ENCODE results near the gene MEPE. TPM values are rescaled to one million over a fixed set of nuclear protein-coding genes. Genes with fewer than 3 reads are reported as not detected.

MEPE gene
- total and polyA plus RNA-seq, 7 donors: not detected

DNA sequence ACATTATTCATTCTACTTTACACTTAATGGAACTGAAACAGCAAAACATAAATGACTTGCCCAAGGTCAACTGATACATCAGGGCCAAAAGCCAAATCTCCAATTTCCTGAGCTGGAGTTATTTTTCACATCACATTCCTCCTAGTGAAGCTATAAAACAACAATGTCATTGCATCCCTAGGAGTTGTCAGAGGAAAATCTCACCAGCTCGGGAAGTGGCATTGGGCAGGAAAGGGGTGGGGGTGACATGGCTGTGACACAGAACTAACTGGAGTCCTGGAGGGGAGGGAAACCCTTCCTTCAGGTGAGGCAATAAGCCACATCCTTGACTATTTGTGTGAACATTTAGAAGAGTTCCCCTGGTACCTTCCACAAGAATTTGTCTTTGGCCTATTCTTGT, 47.3 kb downstream of the MEPE start:
- H3K4me1 ChIP-seq: no peaks in the 10 kb centered on the region
- H3K4me3 ChIP-seq: no peak overlapping the region
- intact Hi-C loops (cut with DNase I): no loop called here
- H3K36me3 ChIP-seq (ENCODE audit: insufficient read depth in 1 of 2, low read depth in 1 of 2): no peaks in the 10 kb centered on the region
- no peaks in the 10 kb centered on the region for H3K27me3 ChIP-seq (ENCODE audit: insufficient read depth in 3 of 3, low read length in 2 of 3)
- H3K27ac ChIP-seq: no peak overlapping the region
- TF ChIP-seq, protein P1, sequence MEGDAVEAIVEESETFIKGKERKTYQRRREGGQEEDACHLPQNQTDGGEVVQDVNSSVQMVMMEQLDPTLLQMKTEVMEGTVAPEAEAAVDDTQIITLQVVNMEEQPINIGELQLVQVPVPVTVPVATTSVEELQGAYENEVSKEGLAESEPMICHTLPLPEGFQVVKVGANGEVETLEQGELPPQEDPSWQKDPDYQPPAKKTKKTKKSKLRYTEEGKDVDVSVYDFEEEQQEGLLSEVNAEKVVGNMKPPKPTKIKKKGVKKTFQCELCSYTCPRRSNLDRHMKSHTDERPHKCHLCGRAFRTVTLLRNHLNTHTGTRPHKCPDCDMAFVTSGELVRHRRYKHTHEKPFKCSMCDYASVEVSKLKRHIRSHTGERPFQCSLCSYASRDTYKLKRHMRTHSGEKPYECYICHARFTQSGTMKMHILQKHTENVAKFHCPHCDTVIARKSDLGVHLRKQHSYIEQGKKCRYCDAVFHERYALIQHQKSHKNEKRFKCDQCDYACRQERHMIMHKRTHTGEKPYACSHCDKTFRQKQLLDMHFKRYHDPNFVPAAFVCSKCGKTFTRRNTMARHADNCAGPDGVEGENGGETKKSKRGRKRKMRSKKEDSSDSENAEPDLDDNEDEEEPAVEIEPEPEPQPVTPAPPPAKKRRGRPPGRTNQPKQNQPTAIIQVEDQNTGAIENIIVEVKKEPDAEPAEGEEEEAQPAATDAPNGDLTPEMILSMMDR (IDR thresholded peaks at IDR 0.05): no peak
- ATAC-seq (no peak), DNase-seq (no peak)
- H3K9me3 ChIP-seq: no peaks in the 10 kb centered on the region
- 15 to 35% (median 23%) methylated on average over 1 of the region's 1 CpG for WGBS, 3 donors

DNA sequence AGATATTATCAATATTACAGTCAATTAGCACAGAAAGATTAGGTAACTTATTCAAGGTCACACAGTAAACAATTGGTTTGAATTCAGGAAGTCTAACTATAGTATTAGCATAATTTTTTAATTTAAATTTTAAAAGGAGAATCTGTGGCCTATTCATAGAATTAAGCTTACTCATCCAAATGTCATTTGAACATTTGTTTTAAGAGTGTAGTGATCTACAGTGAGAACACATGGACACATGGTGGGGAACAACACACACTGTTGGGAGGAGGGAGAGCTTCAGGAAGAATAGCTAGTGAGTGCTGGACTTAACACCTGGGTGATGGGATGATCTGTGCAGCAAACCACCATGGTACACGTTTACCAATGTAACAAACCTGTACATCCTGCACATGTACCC, 48.3 kb downstream of the MEPE start:
- Histone ChIP-seq H3K4me3 (no peak overlapping the region), H3K4me1 (no peaks in the 10 kb centered on the region), H3K27ac (no peak overlapping the region), H3K9me3 (no peaks in the 10 kb centered on the region), H3K27me3 (ENCODE audit: insufficient read depth in 3 of 3, low read length in 2 of 3) (no peaks in the 10 kb centered on the region), H3K36me3 (ENCODE audit: insufficient read depth in 1 of 2, low read depth in 1 of 2) (no peaks in the 10 kb centered on the region)
- intact Hi-C loops (cut with DNase I): no loop called here
- ATAC-seq (no peak), DNase-seq (no peak)
- WGBS, 3 donors: 62 to 72% (median 65%) methylated on average over 1 of the region's 1 CpG
- TF ChIP-seq, protein P1 (IDR thresholded peaks at IDR 0.05): no peak

DNA sequence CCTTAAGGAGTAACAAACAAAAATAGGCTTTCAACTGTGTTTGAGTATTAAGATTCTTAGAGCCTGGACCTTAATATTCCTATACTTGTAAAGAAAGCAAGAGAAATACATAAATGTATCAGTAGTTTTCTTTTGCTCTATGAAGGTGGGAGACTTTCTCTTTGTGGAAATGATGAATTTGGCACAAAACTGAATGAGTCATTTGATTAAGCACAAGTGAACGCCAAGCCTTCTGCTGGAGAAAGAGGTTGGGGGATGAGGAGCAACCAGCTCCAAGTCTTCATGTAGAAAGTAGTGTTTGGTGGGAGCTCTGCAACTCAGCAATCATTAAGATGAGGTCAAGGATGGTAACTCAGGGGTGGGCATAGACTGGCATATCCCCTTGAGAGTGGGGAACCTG, 49.6 kb downstream of the MEPE start:
- DNase-seq (no peak), ATAC-seq (no peak)
- intact Hi-C loops (cut with DNase I): no loop called here
- no peaks in the 10 kb centered on the region for H3K9me3 ChIP-seq
- H3K27ac ChIP-seq: no peak overlapping the region
- no peaks in the 10 kb centered on the region for H3K36me3 ChIP-seq (ENCODE audit: insufficient read depth in 1 of 2, low read depth in 1 of 2)
- no peaks in the 10 kb centered on the region for H3K4me1 ChIP-seq
- whole genome bisulfite sequencing, 3 donors: 21 to 49% (median 46%) methylated on average over 1 of the region's 1 CpG
- no peak overlapping the region for H3K4me3 ChIP-seq
- TF ChIP-seq, protein P1 (IDR thresholded peaks at IDR 0.05): no peak
- peaks cover 0 to 2% (median 0%) of the 10 kb centered on the region in 3 donors for H3K27me3 ChIP-seq (ENCODE audit: insufficient read depth in 3 of 3, low read length in 2 of 3)

DNA sequence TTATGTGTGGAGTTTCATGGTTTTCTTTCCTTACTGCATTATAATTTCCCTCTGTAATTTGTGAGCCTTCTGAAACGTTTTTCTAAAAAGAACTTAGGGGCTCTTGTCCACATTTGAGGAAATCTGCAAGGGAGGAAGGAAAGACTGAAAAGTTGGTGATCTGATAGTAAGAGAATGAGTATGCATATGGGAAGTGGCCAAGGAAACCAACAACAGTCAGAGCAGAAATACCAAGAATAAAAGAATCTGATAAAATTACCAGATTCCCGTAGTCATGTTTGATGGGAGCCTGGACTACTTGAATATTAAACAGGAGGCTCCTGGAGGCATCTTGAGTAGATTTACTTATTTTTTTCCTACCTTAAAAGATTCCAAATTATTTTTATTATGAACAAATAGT, 50.1 kb downstream of the MEPE start:
- intact Hi-C loops (cut with DNase I): no loop called here

More for the DNA sequence above, 50.1 kb downstream of the MEPE start:
- Histone ChIP-seq H3K4me1 (no peaks in the 10 kb centered on the region), H3K36me3 (ENCODE audit: insufficient read depth in 1 of 2, low read depth in 1 of 2) (no peaks in the 10 kb centered on the region), H3K4me3 (no peak overlapping the region), H3K27ac (no peak overlapping the region), H3K9me3 (no peaks in the 10 kb centered on the region), H3K27me3 (ENCODE audit: insufficient read depth in 3 of 3, low read length in 2 of 3) (peaks cover 0 to 2% (median 0%) of the 10 kb centered on the region in 3 donors)
- ATAC-seq (no peak), DNase-seq (no peak)
- 57 to 75% (median 68%) methylated on average over 2 of the region's 2 CpGs for WGBS, 3 donors
- TF ChIP-seq, protein P1 (IDR thresholded peaks at IDR 0.05): no peak
